K562 (cell line): ENCODE measurements around the gene PCDH1. TPM values are rescaled to one million over a fixed set of nuclear protein-coding genes. Genes with fewer than 3 reads are reported as not detected.

ENCODE experiments used
- ATAC-seq: fragments of 200-7000 bp; cut with Tn5 transposase; 3 replicates; pipeline ENCODE4 v1.9.1; 2020; ENCODE audit warnings: moderate library complexity
- BruUV-seq: library from RNA; stranded (reverse); fragments of 400-500 nt; replicated peaks from 2 replicates; lab custom pipeline; 2021; lab: Mats Ljungman, UMichigan
- CTCF ChIA-PET: fragments of 300-600 bp; formaldehyde crosslinking; extraction: SDS; loops from one replicate; lab custom pipeline; 2021; ENCODE audit warnings: low intra/inter-chr PET ratio; lab: Yijun Ruan, JAX
- POLR2A ChIA-PET: fragments of 300-600, 350-650 bp; sonication (Branson Sonifier 250); formaldehyde crosslinking; extraction: SDS; loops from one replicate; lab custom pipeline; 2021; ENCODE audit warnings: antibody characterized with exemption, inconsistent platforms; lab: Yijun Ruan, JAX
- DNase-seq, 4 experiments: peaks; one replicate each; pipeline versions ENCODE4 v3.0.0 to v3.0.0-alpha.2; 2011 to 2018; ENCODE audit warnings: low spot score in 3 of 4, mixed read lengths in 3 of 4; ENCODE audit errors: extremely low read depth in 1 of 4
- FAIRE-seq: peaks from 2 replicates; lab custom pipeline; 2011; peaks lifted over from hg19 to GRCh38; lab: Jason Lieb, UNC
- H2AFZ ChIP-seq: 2 replicates; pipeline ENCODE4 v1.6.0; 2011; ENCODE audit warnings: low read depth, low read length, control low read depth, inconsistent platforms
- H3K27ac ChIP-seq: fragments of 200-600 bp; 3 replicates; pipeline ENCODE4 v1.8.0; 2011; ENCODE audit warnings: low read depth, mild to moderate bottlenecking, control low read depth, inconsistent platforms, low read length, moderate library complexity, mixed read lengths; ENCODE audit errors: extremely low read depth
- H3K27me3 ChIP-seq, 2 experiments: fragments of 300-600 bp in 1 of 2; 2 replicates in 1 of 2; 3 replicates in 1 of 2; pipeline versions ENCODE4 v1.6.0 to v1.8.0; 2011; ENCODE audit warnings: inconsistent platforms in 2 of 2, low read length in 2 of 2, mild to moderate bottlenecking in 1 of 2, mixed read lengths in 1 of 2, moderate library complexity in 1 of 2; ENCODE audit not compliant: control insufficient read depth in 2 of 2, insufficient read depth in 2 of 2
- H3K36me3 ChIP-seq: fragments of 300-600 bp; 3 replicates; pipeline ENCODE4 v1.8.0; 2011; ENCODE audit warnings: mild to moderate bottlenecking, low read length, inconsistent platforms; ENCODE audit not compliant: control insufficient read depth, insufficient read depth
- H3K4me1 ChIP-seq, 2 experiments: fragments of 200-600 bp in 1 of 2; replicated peaks in 1 of 2; 2 replicates in 1 of 2; 3 replicates in 1 of 2; pipeline versions ENCODE4 v1.5.1 to v1.8.0; 2011; ENCODE audit warnings: inconsistent platforms in 2 of 2, low read length in 2 of 2, mild to moderate bottlenecking in 1 of 2, mixed read lengths in 1 of 2, moderate library complexity in 1 of 2; ENCODE audit not compliant: control insufficient read depth in 2 of 2, insufficient read depth in 2 of 2
- H3K4me2 ChIP-seq: 2 replicates; pipeline ENCODE4 v1.6.1; 2011; ENCODE audit warnings: low read length, control low read depth, inconsistent platforms, mixed read lengths; ENCODE audit not compliant: insufficient read depth
- H3K4me3 ChIP-seq: fragments of 200-600 bp; sonication (generic), shearing (Covaris generic); 2 replicates; pipeline ENCODE4 v1.5.1; 2016; ENCODE audit warnings: control low read depth, inconsistent platforms
- H3K79me2 ChIP-seq: fragments of 200-600 bp; 3 replicates; pipeline ENCODE4 v1.8.0; 2011; ENCODE audit warnings: low read length, inconsistent platforms; ENCODE audit not compliant: control insufficient read depth, insufficient read depth
- H3K9ac ChIP-seq, 2 experiments: 2 replicates each; pipeline versions ENCODE4 v1.6.0 to v1.6.1; 2011; ENCODE audit warnings: low read depth in 2 of 2, low read length in 2 of 2, control low read depth in 1 of 2, inconsistent platforms in 1 of 2, mild to moderate bottlenecking in 1 of 2, mixed read lengths in 1 of 2; ENCODE audit not compliant: insufficient read depth in 1 of 2
- H3K9me1 ChIP-seq: one replicate; pipeline ENCODE4 v1.6.0; 2011; ENCODE audit warnings: inconsistent platforms, mild to moderate bottlenecking, low read length, moderate library complexity; ENCODE audit not compliant: control insufficient read depth, insufficient read depth
- H3K9me3 ChIP-seq: replicated peaks from 2 replicates; pipeline ENCODE4 v1.5.1; 2011; ENCODE audit warnings: low read depth, low read length, inconsistent platforms; ENCODE audit not compliant: control insufficient read depth, insufficient read depth
- H4K20me1 ChIP-seq: replicated peaks from 2 replicates; pipeline ENCODE4 v1.6.1; 2011; ENCODE audit warnings: low read length, inconsistent platforms, mixed read lengths; ENCODE audit not compliant: control insufficient read depth, insufficient read depth
- ADNP ChIP-seq: fragments of 200-800 bp; sonication (Bioruptor generic); IDR thresholded peaks from 2 replicates; pipeline ENCODE4 v1.6.1; 2016; ENCODE audit warnings: missing genetic modification characterization, missing compliant biosample characterization
- FOXJ2 ChIP-seq: fragments of 200-800 bp; sonication (Bioruptor generic); IDR thresholded peaks from 2 replicates; pipeline ENCODE4 v1.6.1; 2016; ENCODE audit warnings: missing genetic modification characterization, missing compliant biosample characterization
- HDAC2 ChIP-seq: fragments of 450-650 bp; IDR thresholded peaks from 2 replicates; pipeline ENCODE4 v1.6.1; 2016; ENCODE audit warnings: mild to moderate bottlenecking
- JUN ChIP-seq, 2 experiments: sonication (generic) in 1 of 2; formaldehyde crosslinking in 1 of 2; IDR thresholded peaks; 2 replicates each; pipeline versions ENCODE4 v1.6.1 to v1.8.0; 2012 to 2022; ENCODE audit warnings: borderline replicate concordance in 2 of 2, mild to moderate bottlenecking in 2 of 2, improper control_type of control experiment in 1 of 2, low read depth in 1 of 2, low read length in 1 of 2, missing genetic modification reagents in 1 of 2
- MAFK ChIP-seq: IDR thresholded peaks from 2 replicates; pipeline ENCODE4 v1.6.1; 2011; ENCODE audit warnings: low read length, improper control_type of control experiment
- MCM3 ChIP-seq: fragments of 450-650 bp; IDR thresholded peaks from 2 replicates; pipeline ENCODE4 v1.6.1; 2016
- NR2C1 ChIP-seq, 2 experiments: fragments of 450-650 bp; IDR thresholded peaks; 2 replicates each; pipeline ENCODE4 v1.6.1; 2017; ENCODE audit warnings: mild to moderate bottlenecking in 2 of 2, antibody characterized with exemption in 1 of 2, inconsistent platforms in 1 of 2, missing compliant biosample characterization in 1 of 2, missing genetic modification characterization in 1 of 2
- RBM34 ChIP-seq: fragments of 200-400 bp; formaldehyde crosslinking; IDR thresholded peaks from 2 replicates; pipeline ENCODE4 v1.6.1; 2018; ENCODE audit warnings: low read length, borderline replicate concordance; ENCODE audit not compliant: insufficient read depth
- RCOR1 ChIP-seq, 2 experiments: IDR thresholded peaks; 2 replicates each; pipeline ENCODE4 v1.6.1; 2012; ENCODE audit warnings: low read depth in 2 of 2, low read length in 2 of 2, borderline replicate concordance in 1 of 2, improper control_type of control experiment in 1 of 2
- SMARCA4 ChIP-seq: fragments of 450-650 bp; IDR thresholded peaks from 2 replicates; pipeline ENCODE4 v1.6.1; 2016
- THAP12 ChIP-seq: fragments of 250-450 bp; sonication (Bioruptor Pico); IDR thresholded peaks from 2 replicates; pipeline ENCODE4 v1.9.0; 2021; ENCODE audit warnings: mild to moderate bottlenecking, inconsistent platforms
- YY1 ChIP-seq, 3 experiments: IDR thresholded peaks; 2 replicates each; pipeline ENCODE4 v1.6.1; 2011; ENCODE audit warnings: low read length in 2 of 3, mild to moderate bottlenecking in 2 of 3, moderate library complexity in 2 of 3, borderline replicate concordance in 1 of 3, control low read depth in 1 of 3, low read depth in 1 of 3; ENCODE audit not compliant: insufficient read depth in 3 of 3, insufficient replicate concordance in 2 of 3, control insufficient read depth in 1 of 3, insufficient read length in 1 of 3; ENCODE audit errors: extremely low read depth in 1 of 3
- ZEB2 ChIP-seq: fragments of 450-650 bp; IDR thresholded peaks from 2 replicates; pipeline ENCODE4 v1.6.1; 2016
- WGBS: fragments of 100-300 bp; shearing (Covaris generic); methylation state at CpG from one replicate; pipeline ENCODE4 v1.1.6; 2016; ENCODE audit warnings: low coverage, mixed read lengths; ENCODE audit not compliant: insufficient coverage; ENCODE audit errors: missing lambda C conversion rate; 5-methylcytosine and 5-hydroxymethylcytosine counted together
- in situ Hi-C: fragments of 300-500 bp; cut with MboI; formaldehyde crosslinking; loops from 4 replicates; pipeline ENCODE4 v1.15.0; 2018; ENCODE audit warnings: inconsistent platforms, mixed read lengths
- intact Hi-C: fragments of 100-400 bp; cut with micrococcal nuclease; formaldehyde crosslinking; loops from 2 replicates; pipeline ENCODE4 v1.14.2; 2022
- polyA plus RNA-seq, 8 experiments: library from polyadenylated mRNA; depleted of rRNA in 4 of 8; stranded (reverse) in 5 of 8; unstranded in 3 of 8; fragments of >200 nt; fragmentation: Nextera tagmentation in 2 of 8; fragmentation: Illumina TruSeq in 1 of 8; extraction: Ambion mirVana in 2 of 8; extraction: Trizol in 1 of 8; gene quantifications; 2 replicates each; pipeline versions ENCODE4 v1.2.1 to v1.2.3, GENCODE V29; 2011 to 2014; ENCODE audit warnings: inconsistent platforms in 1 of 8, missing spikeins in 1 of 8
- total RNA-seq, 7 experiments: library from RNA; depleted of rRNA in 6 of 7; stranded (reverse); fragments of >200 nt in 6 of 7; fragmentation: Illumina TruSeq in 2 of 7; extraction: Trizol in 2 of 7; gene quantifications; 2 replicates each; pipeline versions ENCODE4 v1.2.1 to v1.2.3, GENCODE V29; 2011 to 2021; ENCODE audit warnings: low replicate concordance in 1 of 7

The PCDH1 gene
- total and polyA plus RNA-seq, 9 of the 15 experiments (the other 6 are each of a cell fraction or from before 2014, with no cell fraction given) = 0.11 to 3.6 (median 1.9) TPM; not detected in 1

GRCh38 chr5:141849415-141850243, 28.6 kb downstream of the PCDH1 start (continued):
- TF ChIP-seq ADNP (tag) (no peak), HDAC2 (0 out of 2 replicates have a peak, but pooled peaks have one; percentile 12), FOXJ2 (tag) (peak; percentile 38; the same call in 1 of the 2 replicates)
- TF ChIP-seq, all 486 proteins: peak for 140

DNA sequence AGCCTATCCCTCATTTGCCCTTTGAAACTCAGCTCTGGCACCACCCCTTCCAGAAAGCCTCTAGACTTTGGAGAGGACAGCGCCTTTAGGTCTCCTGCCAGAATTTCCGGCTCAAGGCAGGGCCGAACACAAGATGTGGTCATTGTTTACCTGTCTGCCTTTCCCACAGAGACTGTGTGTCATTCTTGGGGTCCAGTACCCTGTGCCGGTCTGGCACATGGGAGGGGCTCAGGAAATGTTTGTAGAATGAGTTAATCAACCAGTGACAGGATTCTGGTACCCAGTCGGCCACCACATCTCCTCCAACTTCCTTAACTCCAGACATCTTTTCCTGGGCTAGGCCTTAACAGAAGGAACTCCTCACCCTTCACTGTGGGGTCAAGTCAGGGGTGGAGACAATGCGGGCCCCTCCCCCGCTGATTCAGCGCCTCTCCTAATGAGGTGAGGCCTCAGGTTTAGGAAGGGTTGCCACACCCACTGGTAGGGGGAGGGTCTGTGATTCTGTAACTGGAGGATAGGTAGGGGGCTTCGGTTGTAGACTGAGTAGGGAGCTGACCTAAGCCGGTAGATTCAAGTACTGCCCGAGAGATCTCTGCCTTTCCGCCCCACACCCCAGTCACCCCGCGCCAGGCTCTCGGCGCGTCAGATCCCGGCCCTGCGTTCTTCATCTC, 29.3 kb downstream of the PCDH1 start:
- Histone ChIP-seq H3K4me2 (peak overlapping the region; percentile 91), H3K79me2 (no peaks in the 10 kb centered on the region), H3K36me3 (no peaks in the 10 kb centered on the region), H4K20me1 (no peaks in the 10 kb centered on the region), H3K27me3 (peaks cover 0 to 8% of the 10 kb centered on the region in 2 experiments; a peak in 1 of 5 replicates), H3K4me1 (peaks cover 20 to 39% of the 10 kb centered on the region in 2 experiments), H3K9ac (peak overlapping the region; percentile 93 to 97), H3K9me3 (no peaks in the 10 kb centered on the region), H3K9me1 (no peaks in the 10 kb centered on the region), H3K4me3 (peak overlapping the region; percentile 53), H3K27ac (peak overlapping the region; percentile 94), H2AFZ (peak overlapping the region; percentile 94)
- ATAC-seq = peak; percentile 77
- in situ Hi-C loops (no loop called here), intact Hi-C loops (loop anchor here (1.0 to 2.0 kb wide), 2 partner anchors 28 to 74 kb away; partner anchors contain the start of gene DELE1)
- TSS peak; percentile 89 for BruUV-seq
- ChIA-PET POLR2A (interaction anchor here (1.8 kb wide), 1 partner anchor 9 kb away, joined by 6 read pairs; no protein-coding TSS in a partner anchor), CTCF (no interaction called here)
- peak; percentile 71 to 91 (median 80) for DNase-seq
- WGBS = 7% methylated on average over 17 of the region's 19 CpGs
- FAIRE-seq = peak; percentile 89
- TF ChIP-seq YY1 (IDR thresholded peaks at IDR 0.05; ENCODE audit: borderline replicate concordance in 1 of 3, control insufficient read depth in 1 of 3, extremely low read depth in 1 of 3, insufficient read depth in 3 of 3, insufficient read length in 1 of 3, insufficient replicate concordance in 2 of 3, low read depth in 1 of 3, low read length in 2 of 3) = peak in 1 of 3 experiments; percentile 7
- peak; percentile 36; the same call in 1 of the 2 replicates for TF ChIP-seq SMARCA4
- TF ChIP-seq RCOR1 (IDR thresholded peaks at IDR 0.05; ENCODE audit: borderline replicate concordance in 1 of 2, low read depth in 2 of 2, low read length in 2 of 2) = peak in 1 of 2 experiments; percentile 70; a peak in 1 of 4 replicates
- TF ChIP-seq ZEB2 = 0 out of 2 replicates have a peak, but pooled peaks have one; percentile 40
- TF ChIP-seq MAFK = peak; percentile 40; the same call in 1 of the 2 replicates
- no peak for TF ChIP-seq THAP12 (CRISPR knock-in tag)
- TF ChIP-seq RBM34 = no peak
- TF ChIP-seq NR2C1 (IDR thresholded peaks at IDR 0.05) = no peak; the same call in 1 of the 2 replicates
- peak; percentile 28; the same call in 1 of the 2 replicates for TF ChIP-seq NR2C1 (tag; IDR thresholded peaks at IDR 0.05)
- TF ChIP-seq MCM3 = no peak
- no peak for TF ChIP-seq JUN (IDR thresholded peaks at IDR 0.05; ENCODE audit: borderline replicate concordance, low read depth, low read length)
- peak; percentile 44; the same call in 1 of the 2 replicates for TF ChIP-seq JUN (CRISPR knock-in tag; IDR thresholded peaks at IDR 0.05; ENCODE audit: borderline replicate concordance)
